K562 (cell line): ENCODE measurements around the gene STYXL1. TPM values are rescaled to one million over a fixed set of nuclear protein-coding genes. Genes with fewer than 3 reads are reported as not detected.
A peak's percentile ranks its signal among the peaks of the same experiment; 100 is the strongest.

Experiments
- ARID2 ChIP-seq: fragments of 450-650 bp; IDR thresholded peaks from 2 replicates; pipeline ENCODE4 v1.6.1; 2017; ENCODE audit warnings: antibody characterized with exemption, mild to moderate bottlenecking
- ATF7 ChIP-seq: fragments of 450-650 bp; IDR thresholded peaks from 2 replicates; pipeline ENCODE4 v1.7.1; 2014; ENCODE audit warnings: mild to moderate bottlenecking, moderate library complexity
- BRD4 ChIP-seq: fragments of 200-600 bp; sonication (generic); IDR thresholded peaks from 2 replicates; pipeline ENCODE4 v1.6.1; 2017; ENCODE audit warnings: inconsistent platforms
- CBFA2T2 ChIP-seq: fragments of 450-650 bp; conservative IDR thresholded peaks from 2 replicates; pipeline ENCODE4 v1.6.1; 2017; ENCODE audit warnings: mild to moderate bottlenecking
- DPF2 ChIP-seq: fragments of 450-650 bp; IDR thresholded peaks from 2 replicates; pipeline ENCODE4 v1.6.1; 2016
- EHMT2 ChIP-seq: fragments of 450-650 bp; IDR thresholded peaks from 2 replicates; pipeline ENCODE4 v1.6.1; 2018; ENCODE audit warnings: antibody characterized with exemption
- FOXA3 ChIP-seq, 2 experiments: fragments of 450-650 bp in 1 of 2; sonication (generic) in 1 of 2; formaldehyde crosslinking; IDR thresholded peaks in 1 of 2; conservative IDR thresholded peaks in 1 of 2; 2 replicates each; pipeline versions ENCODE4 v1.4.0 to v1.8.0; 2020 to 2022; ENCODE audit warnings: mild to moderate bottlenecking in 2 of 2, missing genetic modification reagents in 1 of 2
- FOXK2 ChIP-seq, 2 experiments: fragments of 450-650 bp; IDR thresholded peaks in 1 of 2; conservative IDR thresholded peaks in 1 of 2; 2 replicates each; pipeline ENCODE4 v1.6.1; 2016; ENCODE audit warnings: low read depth in 2 of 2, mild to moderate bottlenecking in 1 of 2
- FUS ChIP-seq: fragments of 200-400 bp; formaldehyde crosslinking; optimal IDR thresholded peaks from 2 replicates; pipeline ENCODE3; 2017; ENCODE audit warnings: low read depth, low read length
- HDGF ChIP-seq: fragments of 450-650 bp; IDR thresholded peaks from 2 replicates; pipeline ENCODE4 v1.6.1; 2016
- ILF3 ChIP-seq: fragments of 450-650 bp; IDR thresholded peaks from 2 replicates; pipeline ENCODE4 v1.6.1; 2018; ENCODE audit warnings: antibody characterized with exemption, mild to moderate bottlenecking, moderate library complexity, borderline replicate concordance
- MTA1 ChIP-seq: fragments of 450-650 bp; IDR thresholded peaks from 2 replicates; pipeline ENCODE4 v1.6.1; 2017; ENCODE audit warnings: borderline replicate concordance
- NR2C1 ChIP-seq, 2 experiments: fragments of 450-650 bp; IDR thresholded peaks; 2 replicates each; pipeline ENCODE4 v1.6.1; 2017; ENCODE audit warnings: mild to moderate bottlenecking in 2 of 2, antibody characterized with exemption in 1 of 2, inconsistent platforms in 1 of 2, missing compliant biosample characterization in 1 of 2, missing genetic modification characterization in 1 of 2
- PHB2 ChIP-seq: fragments of 450-650 bp; IDR thresholded peaks from 2 replicates; pipeline ENCODE4 v1.6.1; 2017; ENCODE audit warnings: low read depth
- POLR2AphosphoS5 ChIP-seq: IDR thresholded peaks from 2 replicates; pipeline ENCODE4 v1.6.1; 2011; ENCODE audit warnings: mild to moderate bottlenecking, low read depth, low read length, moderate library complexity; ENCODE audit not compliant: control insufficient read depth, insufficient read depth
- POLR2G ChIP-seq: fragments of 200-400 bp; formaldehyde crosslinking; IDR thresholded peaks from 2 replicates; pipeline ENCODE4 v1.6.1; 2017; ENCODE audit warnings: low read depth, mild to moderate bottlenecking, antibody characterized with exemption, low read length, moderate library complexity
- RBFOX2 ChIP-seq: fragments of 200-400 bp; formaldehyde crosslinking; IDR thresholded peaks from 2 replicates; pipeline ENCODE4 v1.6.1; 2017; ENCODE audit warnings: low read depth, mild to moderate bottlenecking, low read length, moderate library complexity
- TARDBP ChIP-seq: fragments of 450-650 bp; IDR thresholded peaks from 2 replicates; pipeline ENCODE4 v1.6.1; 2016
- TCF3 ChIP-seq: sonication (generic); formaldehyde crosslinking; IDR thresholded peaks from 2 replicates; pipeline ENCODE4 v1.4.0; 2020; ENCODE audit warnings: mild to moderate bottlenecking, missing genetic modification reagents
- TGIF2 ChIP-seq: sonication (generic); formaldehyde crosslinking; IDR thresholded peaks from 2 replicates; pipeline ENCODE4 v1.8.1; 2022; ENCODE audit warnings: mild to moderate bottlenecking, missing genetic modification reagents, moderate library complexity
- TRIM24 ChIP-seq, 2 experiments: fragments of 450-650 bp; IDR thresholded peaks; 2 replicates each; pipeline ENCODE4 v1.6.1; 2016
- ZKSCAN3 ChIP-seq: fragments of 250-450 bp; sonication (Bioruptor Pico); IDR thresholded peaks from 2 replicates; pipeline ENCODE4 v1.4.0; 2020
- ZNF717 ChIP-seq: fragments of 250-450 bp; sonication (Bioruptor Pico); IDR thresholded peaks from 2 replicates; pipeline ENCODE4 v1.5.0; 2021
- polyA plus RNA-seq, 8 experiments: library from polyadenylated mRNA; depleted of rRNA in 4 of 8; stranded (reverse) in 5 of 8; unstranded in 3 of 8; fragments of >200 nt; fragmentation: Nextera tagmentation in 2 of 8; fragmentation: Illumina TruSeq in 1 of 8; extraction: Ambion mirVana in 2 of 8; extraction: Trizol in 1 of 8; gene quantifications; 2 replicates each; pipeline versions ENCODE4 v1.2.1 to v1.2.3, GENCODE V29; 2011 to 2014; ENCODE audit warnings: inconsistent platforms in 1 of 8, missing spikeins in 1 of 8
- total RNA-seq, 7 experiments: library from RNA; depleted of rRNA in 6 of 7; stranded (reverse); fragments of >200 nt in 6 of 7; fragmentation: Illumina TruSeq in 2 of 7; extraction: Trizol in 2 of 7; gene quantifications; 2 replicates each; pipeline versions ENCODE4 v1.2.1 to v1.2.3, GENCODE V29; 2011 to 2021; ENCODE audit warnings: low replicate concordance in 1 of 7
- TF ChIP-seq, protein P1 (sequence below): sonication (generic); formaldehyde crosslinking; IDR thresholded peaks from 2 replicates; pipeline ENCODE4 v1.8.1; 2022; ENCODE audit warnings: missing genetic modification reagents
- TF ChIP-seq, protein P2 (sequence below): sonication (generic); formaldehyde crosslinking; IDR thresholded peaks from 2 replicates; pipeline ENCODE4 v1.8.0; 2023; ENCODE audit warnings: mild to moderate bottlenecking, missing genetic modification reagents
- TF ChIP-seq, protein P3 (sequence below): fragments of 450-650 bp; IDR thresholded peaks from 2 replicates; pipeline ENCODE4 v1.6.1; 2016; ENCODE audit warnings: missing biosample characterization, missing genetic modification characterization

Gene STYXL1
- total and polyA plus RNA-seq, 9 of the 15 experiments (the other 6 are each of a cell fraction or from before 2014, with no cell fraction given) = 36.5 to 97.2 (median 49.9) TPM

DNA sequence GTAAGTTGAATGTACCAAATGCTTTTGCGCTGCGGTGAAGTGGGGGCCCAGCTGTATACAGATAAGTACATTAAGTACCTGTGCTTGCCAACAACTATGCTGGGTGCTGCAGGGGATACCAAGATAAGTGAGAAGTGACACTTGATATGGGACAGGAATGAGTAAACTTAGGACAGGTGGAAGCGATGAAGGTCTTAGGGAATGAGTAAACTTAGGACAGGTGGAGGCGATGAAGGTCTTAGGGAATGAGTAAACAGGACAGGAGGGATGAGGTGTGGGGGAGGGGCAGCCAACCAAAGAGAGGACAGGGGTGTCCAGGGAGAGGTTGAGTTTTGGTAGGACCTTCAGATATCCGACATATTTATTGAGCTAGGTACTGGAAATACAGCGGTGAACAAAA lies 1.5 kb upstream of the STYXL1 start (continued):
- TF ChIP-seq, protein P1, sequence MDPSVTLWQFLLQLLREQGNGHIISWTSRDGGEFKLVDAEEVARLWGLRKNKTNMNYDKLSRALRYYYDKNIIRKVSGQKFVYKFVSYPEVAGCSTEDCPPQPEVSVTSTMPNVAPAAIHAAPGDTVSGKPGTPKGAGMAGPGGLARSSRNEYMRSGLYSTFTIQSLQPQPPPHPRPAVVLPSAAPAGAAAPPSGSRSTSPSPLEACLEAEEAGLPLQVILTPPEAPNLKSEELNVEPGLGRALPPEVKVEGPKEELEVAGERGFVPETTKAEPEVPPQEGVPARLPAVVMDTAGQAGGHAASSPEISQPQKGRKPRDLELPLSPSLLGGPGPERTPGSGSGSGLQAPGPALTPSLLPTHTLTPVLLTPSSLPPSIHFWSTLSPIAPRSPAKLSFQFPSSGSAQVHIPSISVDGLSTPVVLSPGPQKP (CRISPR knock-in tag) = no peak
- TF ChIP-seq ZKSCAN3 (CRISPR knock-in tag) (no peak), POLR2AphosphoS5 (0 out of 2 replicates have a peak, but pooled peaks have one; percentile 22), MTA1 (0 out of 2 replicates have a peak, but pooled peaks have one; percentile 27), TARDBP (no peak), TCF3 (CRISPR knock-in tag) (peak; percentile 31; the same call in 1 of the 2 replicates), HDGF (0 out of 2 replicates have a peak, but pooled peaks have one; percentile 58), CBFA2T2 (peak; percentile 50; the same call in 1 of the 2 replicates), ZNF717 (no peak), TGIF2 (CRISPR knock-in tag) (no peak), NR2C1 (IDR thresholded peaks at IDR 0.05) (no peak), NR2C1 (tag; IDR thresholded peaks at IDR 0.05) (no peak), FUS (no peak), PHB2 (0 out of 2 replicates have a peak, but pooled peaks have one; percentile 36), TRIM24 (IDR thresholded peaks at IDR 0.05) (no peak), POLR2G (no peak), FOXA3 (CRISPR knock-in tag; conservative IDR thresholded peaks at IDR 0.05 in 1 of 2, IDR thresholded peaks at IDR 0.05 in 1 of 2) (no peak), DPF2 (peak; percentile 56), ATF7 (no peak), ILF3 (no peak), RBFOX2 (no peak), EHMT2 (peak; percentile 13; the same call in 1 of the 2 replicates), BRD4 (no peak), FOXK2 (conservative IDR thresholded peaks at IDR 0.05 in 1 of 2, IDR thresholded peaks at IDR 0.05 in 1 of 2; ENCODE audit: low read depth in 2 of 2) (peak in 1 of 2 experiments; percentile 67; a peak in 2 of 4 replicates), ARID2 (no peak)
- TF ChIP-seq, protein P2, sequence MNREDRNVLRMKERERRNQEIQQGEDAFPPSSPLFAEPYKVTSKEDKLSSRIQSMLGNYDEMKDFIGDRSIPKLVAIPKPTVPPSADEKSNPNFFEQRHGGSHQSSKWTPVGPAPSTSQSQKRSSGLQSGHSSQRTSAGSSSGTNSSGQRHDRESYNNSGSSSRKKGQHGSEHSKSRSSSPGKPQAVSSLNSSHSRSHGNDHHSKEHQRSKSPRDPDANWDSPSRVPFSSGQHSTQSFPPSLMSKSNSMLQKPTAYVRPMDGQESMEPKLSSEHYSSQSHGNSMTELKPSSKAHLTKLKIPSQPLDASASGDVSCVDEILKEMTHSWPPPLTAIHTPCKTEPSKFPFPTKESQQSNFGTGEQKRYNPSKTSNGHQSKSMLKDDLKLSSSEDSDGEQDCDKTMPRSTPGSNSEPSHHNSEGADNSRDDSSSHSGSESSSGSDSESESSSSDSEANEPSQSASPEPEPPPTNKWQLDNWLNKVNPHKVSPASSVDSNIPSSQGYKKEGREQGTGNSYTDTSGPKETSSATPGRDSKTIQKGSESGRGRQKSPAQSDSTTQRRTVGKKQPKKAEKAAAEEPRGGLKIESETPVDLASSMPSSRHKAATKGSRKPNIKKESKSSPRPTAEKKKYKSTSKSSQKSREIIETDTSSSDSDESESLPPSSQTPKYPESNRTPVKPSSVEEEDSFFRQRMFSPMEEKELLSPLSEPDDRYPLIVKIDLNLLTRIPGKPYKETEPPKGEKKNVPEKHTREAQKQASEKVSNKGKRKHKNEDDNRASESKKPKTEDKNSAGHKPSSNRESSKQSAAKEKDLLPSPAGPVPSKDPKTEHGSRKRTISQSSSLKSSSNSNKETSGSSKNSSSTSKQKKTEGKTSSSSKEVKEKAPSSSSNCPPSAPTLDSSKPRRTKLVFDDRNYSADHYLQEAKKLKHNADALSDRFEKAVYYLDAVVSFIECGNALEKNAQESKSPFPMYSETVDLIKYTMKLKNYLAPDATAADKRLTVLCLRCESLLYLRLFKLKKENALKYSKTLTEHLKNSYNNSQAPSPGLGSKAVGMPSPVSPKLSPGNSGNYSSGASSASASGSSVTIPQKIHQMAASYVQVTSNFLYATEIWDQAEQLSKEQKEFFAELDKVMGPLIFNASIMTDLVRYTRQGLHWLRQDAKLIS (CRISPR knock-in tag) = no peak
- TF ChIP-seq, protein P3, sequence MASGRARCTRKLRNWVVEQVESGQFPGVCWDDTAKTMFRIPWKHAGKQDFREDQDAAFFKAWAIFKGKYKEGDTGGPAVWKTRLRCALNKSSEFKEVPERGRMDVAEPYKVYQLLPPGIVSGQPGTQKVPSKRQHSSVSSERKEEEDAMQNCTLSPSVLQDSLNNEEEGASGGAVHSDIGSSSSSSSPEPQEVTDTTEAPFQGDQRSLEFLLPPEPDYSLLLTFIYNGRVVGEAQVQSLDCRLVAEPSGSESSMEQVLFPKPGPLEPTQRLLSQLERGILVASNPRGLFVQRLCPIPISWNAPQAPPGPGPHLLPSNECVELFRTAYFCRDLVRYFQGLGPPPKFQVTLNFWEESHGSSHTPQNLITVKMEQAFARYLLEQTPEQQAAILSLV = no peak
